IMR-90 (cell line): ENCODE results near the gene FRMD1. TPM values are rescaled to one million over a fixed set of nuclear protein-coding genes. Genes with fewer than 3 reads are reported as not detected.

Experiments
- ATAC-seq: fragments of 200-7000 bp; cut with Tn5 transposase; 2 replicates; pipeline ENCODE4 v1.9.1; 2020; ENCODE audit warnings: low read depth, mild to moderate bottlenecking, moderate library complexity
- BruUV-seq: library from RNA; stranded (reverse); fragments of 400-500 nt; replicated peaks from 2 replicates; lab custom pipeline; 2021; lab: Mats Ljungman, UMichigan
- CTCF ChIA-PET: fragments of 300-600 bp; formaldehyde crosslinking; extraction: SDS; loops from one replicate; lab custom pipeline; 2021; ENCODE audit warnings: antibody characterized with exemption; lab: Yijun Ruan, JAX
- POLR2A ChIA-PET: fragments of 300-600 bp; sonication (Branson Sonifier 250); formaldehyde crosslinking; loops from one replicate; lab custom pipeline; 2022; ENCODE audit warnings: antibody characterized with exemption; ENCODE audit not compliant: unreplicated experiment; lab: Charles Lee
- DNase-seq: peaks from one replicate; pipeline ENCODE4 v3.0.0; 2013
- H2AFZ ChIP-seq: replicated peaks from 2 replicates; pipeline ENCODE3; 2013; ENCODE audit warnings: low read length, mild to moderate bottlenecking; ENCODE audit not compliant: poor library complexity
- H2AK5ac ChIP-seq: 2 replicates; pipeline ENCODE4 v1.6.1; 2013; ENCODE audit warnings: low read depth, low read length, inconsistent platforms
- H2AK9ac ChIP-seq: replicated peaks from 2 replicates; pipeline ENCODE3; 2013; ENCODE audit warnings: mild to moderate bottlenecking, low read depth, low read length, moderate library complexity; ENCODE audit not compliant: poor library complexity
- H2BK120ac ChIP-seq: 2 replicates; pipeline ENCODE4 v1.6.1; 2013; ENCODE audit warnings: low read depth, low read length, inconsistent platforms
- H2BK15ac ChIP-seq: 3 replicates; pipeline ENCODE4 v1.6.1; 2013; ENCODE audit warnings: low read depth, low read length, inconsistent platforms
- H2BK20ac ChIP-seq: 2 replicates; pipeline ENCODE4 v1.6.1; 2013; ENCODE audit warnings: low read depth, mild to moderate bottlenecking, inconsistent platforms, low read length, moderate library complexity
- H2BK5ac ChIP-seq: 2 replicates; pipeline ENCODE4 v1.6.1; 2013; ENCODE audit warnings: mild to moderate bottlenecking, low read depth, low read length, inconsistent platforms; ENCODE audit not compliant: poor library complexity, severe bottlenecking
- H3K14ac ChIP-seq: replicated peaks from 2 replicates; pipeline ENCODE4 v1.6.1; 2013; ENCODE audit warnings: low read depth, low read length, inconsistent platforms
- H3K18ac ChIP-seq: 2 replicates; pipeline ENCODE4 v1.6.1; 2013; ENCODE audit warnings: low read depth, low read length, control low read depth
- H3K23ac ChIP-seq: 2 replicates; pipeline ENCODE4 v1.6.1; 2013; ENCODE audit warnings: low read depth, low read length, inconsistent platforms
- H3K27ac ChIP-seq: 2 replicates; pipeline ENCODE4 v1.5.1; 2013; ENCODE audit warnings: mild to moderate bottlenecking, control low read depth, low read length; ENCODE audit not compliant: insufficient read depth
- H3K27me3 ChIP-seq: 2 replicates; pipeline ENCODE4 v1.6.1; 2013; ENCODE audit warnings: low read length; ENCODE audit not compliant: control insufficient read depth, insufficient read depth
- H3K36me3 ChIP-seq: 2 replicates; pipeline ENCODE4 v1.6.1; 2013; ENCODE audit warnings: low read length, mixed read lengths; ENCODE audit not compliant: control insufficient read depth, insufficient read depth
- H3K4ac ChIP-seq: 2 replicates; pipeline ENCODE4 v1.6.1; 2013; ENCODE audit warnings: low read depth, low read length, inconsistent platforms
- H3K4me1 ChIP-seq: 2 replicates; pipeline ENCODE4 v1.6.1; 2013; ENCODE audit warnings: low read length, mixed read lengths; ENCODE audit not compliant: control insufficient read depth, insufficient read depth
- H3K4me2 ChIP-seq: 2 replicates; pipeline ENCODE4 v1.6.1; 2013; ENCODE audit warnings: low read depth, mild to moderate bottlenecking, control low read depth, low read length, moderate library complexity
- H3K4me3 ChIP-seq: 2 replicates; pipeline ENCODE4 v1.5.1; 2013; ENCODE audit warnings: low read depth, mild to moderate bottlenecking, control low read depth, low read length, moderate library complexity; ENCODE audit not compliant: insufficient read depth
- H3K56ac ChIP-seq: 2 replicates; pipeline ENCODE4 v1.6.1; 2013; ENCODE audit warnings: low read length, inconsistent platforms; ENCODE audit not compliant: insufficient read depth; ENCODE audit errors: extremely low read depth
- H3K79me1 ChIP-seq, 2 experiments: 2 replicates each; pipeline ENCODE4 v1.6.1; 2013; ENCODE audit warnings: low read length in 2 of 2, inconsistent platforms in 1 of 2, low read depth in 1 of 2
- H3K9ac ChIP-seq: 2 replicates; pipeline ENCODE4 v1.6.1; 2013; ENCODE audit warnings: low read depth, low read length, control low read depth
- H3K9me1 ChIP-seq: 2 replicates; pipeline ENCODE4 v1.6.1; 2013; ENCODE audit warnings: low read length, inconsistent platforms; ENCODE audit not compliant: insufficient read depth
- H3K9me3 ChIP-seq: 2 replicates; pipeline ENCODE4 v1.6.1; 2013; ENCODE audit warnings: low read length; ENCODE audit not compliant: control insufficient read depth, insufficient read depth
- H4K20me1 ChIP-seq: 2 replicates; pipeline ENCODE4 v1.6.1; 2013; ENCODE audit warnings: low read length, inconsistent platforms; ENCODE audit not compliant: insufficient read depth
- H4K5ac ChIP-seq: 2 replicates; pipeline ENCODE4 v1.6.1; 2013; ENCODE audit warnings: mild to moderate bottlenecking, low read depth, low read length, control low read depth
- H4K8ac ChIP-seq, 2 experiments: 2 replicates each; pipeline ENCODE4 v1.6.1; 2013; ENCODE audit warnings: low read depth in 2 of 2, low read length in 2 of 2, control low read depth in 1 of 2, inconsistent platforms in 1 of 2
- H4K91ac ChIP-seq: 2 replicates; pipeline ENCODE4 v1.6.1; 2013; ENCODE audit warnings: low read depth, low read length, inconsistent platforms; ENCODE audit not compliant: insufficient read depth
- CEBPB ChIP-seq: IDR thresholded peaks from 2 replicates; pipeline ENCODE4 v1.6.1; 2012; ENCODE audit warnings: low read depth, low read length, improper control_type of control experiment
- CHD1 ChIP-seq: IDR thresholded peaks from 2 replicates; pipeline ENCODE4 v1.6.1; 2012; ENCODE audit warnings: low read depth, low read length, improper control_type of control experiment
- CTCF ChIP-seq: conservative IDR thresholded peaks from 2 replicates; pipeline ENCODE4 v1.5.1; 2012; ENCODE audit warnings: mild to moderate bottlenecking, low read depth, low read length, improper control_type of control experiment
- MAFK ChIP-seq: IDR thresholded peaks from 2 replicates; pipeline ENCODE4 v1.6.1; 2012; ENCODE audit warnings: low read depth, low read length, improper control_type of control experiment
- NFE2L2 ChIP-seq: fragments of 150-350 bp; IDR thresholded peaks from 2 replicates; pipeline ENCODE4 v1.6.1; 2016; ENCODE audit warnings: low read depth, mild to moderate bottlenecking, low read length
- SMC3 ChIP-seq: fragments of 150-350 bp; IDR thresholded peaks from 2 replicates; pipeline ENCODE4 v1.6.1; 2016; ENCODE audit warnings: low read depth, mild to moderate bottlenecking, antibody characterized with exemption, low read length, moderate library complexity
- WGBS, 2 experiments: methylation state at CpG; one replicate each; pipeline versions ENCODE4 v1.1.5 to v1.1.7; 2013; ENCODE audit warnings: missing lambda C conversion rate in 2 of 2; ENCODE audit not compliant: insufficient read length in 1 of 2; ENCODE audit errors: extremely low coverage in 2 of 2; 5-methylcytosine and 5-hydroxymethylcytosine counted together
- dilution Hi-C: fragments of 300-500 bp; cut with HindIII; formaldehyde crosslinking; loops from one replicate; pipeline ENCODE4 v1.14.3; 2018; ENCODE audit warnings: low sequenced_read_pairs; ENCODE audit not compliant: unreplicated experiment
- in situ Hi-C: fragments of 300-500 bp; cut with MboI; formaldehyde crosslinking; loops from 3 replicates; pipeline ENCODE4 v1.14.3; 2019; ENCODE audit warnings: low sequenced_read_pairs, inconsistent platforms, mixed read lengths
- intact Hi-C: fragments of 100-400 bp; cut with micrococcal nuclease; formaldehyde crosslinking; loops from 2 replicates; pipeline ENCODE4 v1.10.0; 2022
- polyA plus RNA-seq, 3 experiments: library from polyadenylated mRNA; depleted of rRNA; stranded (reverse); fragments of >200 nt; gene quantifications; 2 replicates each; pipeline ENCODE4 v1.2.3, GENCODE V29; 2012; ENCODE audit warnings: low replicate concordance in 1 of 3
- total RNA-seq: library from RNA; depleted of rRNA; stranded (reverse); fragments of >200 nt; gene quantifications from 2 replicates; pipeline ENCODE4 v1.2.3, GENCODE V29; 2012

Gene FRMD1
- total and polyA plus RNA-seq, 2 of the 4 experiments (the other 2 are of a cell fraction) = not detected

- no peaks in the 10 kb centered on the region for H3K79me1 ChIP-seq
Observed at GRCh38 chr6:168124158-168124557, 45.1 kb upstream of the FRMD1 start.

More at GRCh38 chr6:168124158-168124557, 45.1 kb upstream of the FRMD1 start:
- ChIA-PET POLR2A (no interaction called here), CTCF (no interaction called here)
- BruUV-seq = no TSS peak
- Histone ChIP-seq H4K8ac (no peak overlapping the region), H3K56ac (no peak overlapping the region), H3K14ac (no peak overlapping the region), H3K23ac (no peak overlapping the region), H2AK5ac (no peak overlapping the region), H3K27me3 (peaks cover 15% of the 10 kb centered on the region), H3K4me2 (no peak overlapping the region), H3K9me3 (no peaks in the 10 kb centered on the region), H3K27ac (no peak overlapping the region), H2BK15ac (no peak overlapping the region), H2AFZ (no peak overlapping the region), H4K91ac (no peak overlapping the region), H2BK120ac (no peak overlapping the region), H4K5ac (no peak overlapping the region), H2BK20ac (no peak overlapping the region), H4K20me1 (no peaks in the 10 kb centered on the region), H3K18ac (no peak overlapping the region), H3K4me1 (no peaks in the 10 kb centered on the region), H3K4me3 (no peak overlapping the region), H2AK9ac (no peak overlapping the region), H3K9me1 (no peaks in the 10 kb centered on the region), H3K4ac (no peak overlapping the region), H3K9ac (no peak overlapping the region), H3K36me3 (no peaks in the 10 kb centered on the region), H2BK5ac (no peak overlapping the region)
- no CpG with 5 or more reads among the region's 7 CpGs for WGBS, 2 experiments
- intact Hi-C loops (no loop called here), in situ Hi-C loops (no loop called here), dilution Hi-C loops (no loop called here)
- ATAC-seq = no peak
- DNase-seq = no peak
- TF ChIP-seq CHD1 = no peak
- no peak for TF ChIP-seq NFE2L2
- TF ChIP-seq SMC3 = no peak
- TF ChIP-seq CEBPB = no peak
- no peak for TF ChIP-seq MAFK
- TF ChIP-seq CTCF = no peak
